IPS DF 4.7 (cell line): ENCODE data around the gene PRR18.

Experiments used
- DNase-seq: peaks from one replicate; pipeline ENCODE4 v3.0.0-alpha.2; 2013; ENCODE audit warnings: low spot score; ENCODE audit errors: extremely low read depth

PRR18 gene

GRCh38 chr6:166277018-166277417, 31.2 kb downstream of the PRR18 start:
- no peak for DNase-seq

DNA sequence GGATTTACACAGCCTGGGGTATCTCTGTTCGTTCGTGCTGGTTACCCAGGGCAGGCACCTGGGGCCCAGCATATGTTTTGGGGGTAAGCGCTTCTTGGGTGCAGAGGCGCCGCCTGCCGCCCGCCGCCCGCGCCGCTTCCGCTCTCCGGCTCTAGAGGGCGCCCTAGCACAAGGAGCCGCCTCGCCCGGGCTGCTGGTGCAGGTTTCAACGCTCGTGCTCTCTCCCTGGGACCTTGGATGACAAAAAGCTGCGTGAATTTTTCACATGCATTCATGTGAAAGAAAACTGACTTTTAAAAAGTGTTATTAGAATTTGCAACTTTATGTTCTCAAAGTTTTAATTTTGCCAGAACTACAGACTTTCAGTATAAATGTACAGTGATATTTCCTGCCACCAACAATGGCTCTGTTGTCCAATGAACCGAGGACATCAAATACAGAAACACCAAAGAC, 32.5 kb downstream of the PRR18 start:
- DNase-seq = no peak

DNA sequence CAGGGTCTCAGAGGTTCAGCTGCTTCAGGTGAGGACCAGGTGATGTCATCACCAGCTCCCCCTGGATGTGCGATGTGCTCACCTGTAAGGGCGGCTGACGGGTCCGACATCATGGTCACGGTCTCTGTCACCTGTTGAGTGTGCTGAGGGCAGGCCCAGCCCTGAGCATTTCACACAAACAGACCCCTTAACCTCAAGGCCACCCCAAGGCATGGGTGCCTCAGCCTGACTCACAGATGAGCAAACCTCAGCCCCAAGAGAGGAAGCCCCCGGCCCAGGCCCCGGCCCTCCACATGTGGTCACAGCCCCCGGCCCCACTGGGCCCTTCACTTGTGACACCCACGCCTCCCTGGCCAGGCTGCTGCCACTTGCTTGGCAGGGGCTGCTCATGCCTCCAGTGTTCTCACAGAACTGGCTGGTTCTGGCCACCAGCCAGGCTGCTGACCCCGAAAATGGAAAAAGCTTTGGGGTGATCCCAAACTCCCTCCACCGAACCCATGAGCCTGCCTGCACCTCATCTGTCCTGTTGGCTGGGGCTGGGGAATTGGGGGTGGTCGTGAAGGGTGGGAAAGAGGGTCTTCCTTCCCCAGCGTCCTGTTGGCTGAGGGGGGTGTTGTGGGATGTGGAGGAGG, 33.3 kb downstream of the PRR18 start:
- DNase-seq = no peak

DNA sequence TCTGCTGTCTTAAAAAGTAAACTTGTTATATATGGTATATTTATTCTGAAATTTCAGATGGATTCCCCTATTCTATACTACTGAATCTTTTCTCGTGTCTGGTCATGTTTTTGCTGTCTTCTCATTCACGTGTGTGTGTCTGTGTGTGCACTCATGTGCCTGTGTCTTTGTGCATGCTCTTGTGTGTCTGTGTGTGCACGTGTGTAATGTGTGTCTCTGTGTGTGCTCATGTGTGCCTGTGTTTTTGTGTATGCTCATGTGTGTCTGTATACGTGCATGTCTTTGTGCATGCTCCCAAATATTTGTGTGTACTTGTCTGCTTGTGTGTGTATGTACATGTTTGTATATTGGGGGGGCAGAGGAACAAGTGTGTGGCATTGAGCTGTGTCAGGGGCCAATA, 34.0 kb downstream of the PRR18 start:
- no peak for DNase-seq

DNA sequence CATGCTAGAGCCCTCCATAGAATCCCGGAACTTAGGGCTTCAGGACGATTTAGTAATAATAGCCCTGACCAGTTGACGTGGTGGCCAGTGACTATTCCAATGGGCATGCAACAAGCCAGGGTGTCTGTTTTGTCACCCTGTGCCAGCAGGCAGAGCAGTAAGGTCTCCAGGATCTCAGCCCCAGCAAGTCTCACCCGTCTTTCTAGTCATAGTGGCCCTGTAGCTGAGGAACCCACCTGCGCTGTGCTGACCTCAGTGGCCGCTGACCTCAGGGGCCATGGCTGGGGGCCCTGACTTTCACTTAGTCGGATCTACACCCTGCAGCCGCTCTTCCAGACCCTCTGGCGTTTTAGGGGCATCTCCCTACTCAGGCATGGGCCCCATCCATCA, 36.8 kb downstream of the PRR18 start:
- DNase-seq = no peak

GRCh38 chr6:166270706-166271375, 37.4 kb downstream of the PRR18 start:
- DNase-seq = no peak

GRCh38 chr6:166269301-166270039, 38.7 kb downstream of the PRR18 start:
- no peak for DNase-seq

- DNase-seq = no peak
Observed at GRCh38 chr6:166268431-166268830, 39.8 kb downstream of the PRR18 start.

DNA sequence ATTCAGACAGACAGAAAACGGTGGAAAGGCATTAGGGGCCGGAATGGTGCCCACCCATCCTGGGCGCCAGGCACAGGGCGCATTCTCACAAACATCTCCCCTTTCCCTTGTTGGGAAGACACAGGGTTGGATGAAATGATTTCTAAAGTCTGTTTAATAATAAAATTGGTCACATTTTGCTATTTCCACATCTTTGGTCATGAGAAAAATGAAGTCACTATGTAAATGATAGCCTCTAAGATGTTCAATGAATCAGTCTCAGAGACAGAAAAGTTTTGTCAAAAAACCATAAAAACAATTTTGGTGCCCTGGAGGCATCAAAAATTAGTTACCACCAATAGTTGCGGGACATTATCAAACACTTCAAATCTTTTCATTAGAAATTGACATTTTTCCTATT, 40.7 kb downstream of the PRR18 start:
- DNase-seq = no peak

DNA sequence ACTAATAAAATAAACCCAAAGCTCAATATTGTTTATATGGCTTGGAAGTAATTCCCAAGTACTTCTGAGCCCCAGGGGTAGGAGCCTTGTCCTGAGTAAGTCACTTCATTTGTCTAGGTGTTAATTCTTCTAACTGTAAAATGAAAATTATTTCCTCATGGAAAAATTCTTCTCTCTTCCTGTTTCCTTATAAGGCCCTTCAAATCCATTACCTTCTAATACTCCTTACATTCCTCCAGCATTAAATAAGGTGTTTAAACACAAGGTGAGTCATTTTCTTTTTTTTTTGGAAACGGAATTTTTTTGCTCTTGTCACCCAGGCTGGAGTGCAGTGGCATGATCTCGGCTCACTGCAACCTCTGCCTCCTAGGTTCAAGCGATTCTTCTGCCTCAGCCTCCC, 41.9 kb downstream of the PRR18 start:
- no peak for DNase-seq

GRCh38 chr6:166262743-166263515, 45.3 kb downstream of the PRR18 start:
- no peak for DNase-seq

DNA sequence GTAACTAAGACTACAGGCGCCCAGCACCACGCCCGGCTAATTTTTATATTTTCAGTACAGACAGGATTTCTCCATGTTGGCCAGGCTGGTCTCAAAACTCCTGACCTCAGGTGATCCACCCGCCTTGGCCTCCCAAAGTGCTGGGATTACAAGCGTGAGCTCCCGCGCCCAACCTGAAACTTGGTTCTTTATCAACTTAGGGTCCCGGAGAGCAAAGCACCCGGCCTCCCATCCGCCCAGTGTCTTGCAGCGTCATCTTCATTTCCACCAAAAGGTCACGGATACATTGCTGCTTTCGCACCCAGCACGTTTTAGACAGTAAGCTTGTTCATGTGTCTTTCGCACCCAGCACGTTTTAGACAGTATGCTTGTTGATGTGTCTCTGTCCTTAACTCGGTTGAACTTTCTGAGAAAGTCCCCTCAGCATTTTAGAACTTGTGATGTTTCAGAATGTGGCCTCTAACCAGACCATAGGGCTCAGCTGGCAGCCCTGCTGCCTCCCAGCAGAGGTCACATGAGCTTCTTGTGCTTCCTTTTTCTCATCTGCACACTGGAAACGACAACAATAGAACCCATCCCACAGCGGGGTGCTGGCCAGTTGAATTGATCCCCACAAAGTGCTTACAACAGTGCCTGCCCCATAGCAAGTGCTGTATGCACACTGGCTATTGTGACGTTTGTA, 48.8 kb downstream of the PRR18 start:
- no peak for DNase-seq

DNA sequence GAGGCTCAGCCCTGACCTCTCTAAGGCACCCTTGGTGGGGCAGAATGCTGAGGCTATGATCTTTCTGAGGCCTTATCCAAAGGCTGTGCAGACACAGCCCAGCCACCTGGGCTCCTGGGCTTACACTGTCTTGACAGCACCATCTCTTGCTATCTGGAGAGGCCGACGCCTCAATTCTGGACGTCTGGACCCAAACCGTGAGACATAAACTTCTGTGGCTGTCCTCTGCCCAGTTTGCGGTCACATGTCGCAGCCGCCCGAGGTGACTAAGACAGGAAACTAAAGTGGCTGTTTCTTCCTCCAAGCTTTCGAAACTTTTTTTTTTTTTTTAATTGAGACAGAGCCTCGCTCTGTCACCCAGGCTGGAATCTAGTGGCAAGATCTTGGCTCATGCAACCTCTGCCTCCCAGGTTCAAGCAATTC, 49.3 kb downstream of the PRR18 start:
- no peak for DNase-seq

- no peak for DNase-seq
Observed at GRCh38 chr6:166257911-166258318, 50.3 kb downstream of the PRR18 start.
